GM18867 (cell line): Measurements from ENCODE around the gene PCDHB6.
"Not testable (repeated sequence)": the region's sequence is repeated elsewhere in the genome, so short reads cannot be mapped to it uniquely, and the experiment has no call there.

Experiments
- ATAC-seq: cut with Tn5 transposase; IDR thresholded peaks from one replicate; pipeline ENCODE4 v1.9.1; 2021; ENCODE audit warnings: mild to moderate bottlenecking, moderate library complexity; ENCODE audit not compliant: unreplicated experiment

PCDHB6 gene

GRCh38 chr5:141149812-141150211 is at the start of gene PCDHB6:
Gene PCDHB6 (plus strand): TSS chr5:141150057. CDS start chr5:141150258, 201 bp downstream.
- ATAC-seq, result no peak

- ATAC-seq, result no peak
Observed at GRCh38 chr5:141100243-141100805, 49.5 kb upstream of the PCDHB6 start, which contains the start of gene PCDHB3. Gene PCDHB3 (plus strand): TSS chr5:141100473. CDS start chr5:141100650, 177 bp downstream.

GRCh38 chr5:141101059-141101458 is 48.8 kb upstream of the PCDHB6 start:
- ATAC-seq, result no peak

- ATAC-seq, result not testable (repeated sequence)
Observed at GRCh38 chr5:141102070-141102469, 47.8 kb upstream of the PCDHB6 start.

GRCh38 chr5:141102471-141102870 is 47.4 kb upstream of the PCDHB6 start:
- ATAC-seq, result not testable (repeated sequence)

- no peak for ATAC-seq
Observed at GRCh38 chr5:141105350-141105749, 44.5 kb upstream of the PCDHB6 start.

- no peak for ATAC-seq
Observed at GRCh38 chr5:141119250-141119649, 30.6 kb upstream of the PCDHB6 start.

GRCh38 chr5:141121563-141121962 is 28.3 kb upstream of the PCDHB6 start, which contains the start of gene PCDHB4:
Gene PCDHB4 (plus strand): TSS chr5:141121818. CDS start chr5:141121999, 181 bp downstream.
- ATAC-seq, result no peak

GRCh38 chr5:141121985-141122384 is 27.9 kb upstream of the PCDHB6 start:
- ATAC-seq, result no peak

- ATAC-seq, result not testable (repeated sequence)
Observed at GRCh38 chr5:141123396-141124135, 26.3 kb upstream of the PCDHB6 start.

GRCh38 chr5:141127305-141127704 is 22.6 kb upstream of the PCDHB6 start:
- ATAC-seq, result no peak

- ATAC-seq, result no peak
Observed at GRCh38 chr5:141135030-141135717, 14.7 kb upstream of the PCDHB6 start, which contains the start of gene PCDHB5. Gene PCDHB5 (plus strand): TSS chr5:141135206. CDS start chr5:141135435, 229 bp downstream.

GRCh38 chr5:141135718-141136266 is 14.1 kb upstream of the PCDHB6 start:
- no peak for ATAC-seq

GRCh38 chr5:141137346-141137745 is 12.5 kb upstream of the PCDHB6 start:
- ATAC-seq, result not testable (repeated sequence)

GRCh38 chr5:141150224-141150992 is 551 bp downstream of the PCDHB6 start:
- ATAC-seq, result no peak

GRCh38 chr5:141150993-141151325 is 1.1 kb downstream of the PCDHB6 start:
- no peak for ATAC-seq

- not testable (repeated sequence) for ATAC-seq
Observed at GRCh38 chr5:141151632-141152031, 1.8 kb downstream of the PCDHB6 start.

GRCh38 chr5:141152096-141152495 is 2.2 kb downstream of the PCDHB6 start:
- ATAC-seq, result not testable (repeated sequence)

GRCh38 chr5:141155540-141156374 is 5.9 kb downstream of the PCDHB6 start:
- no peak for ATAC-seq

- ATAC-seq, result not testable (repeated sequence)
Observed at GRCh38 chr5:141157356-141157755, 7.5 kb downstream of the PCDHB6 start.
